ENCODE data around the gene SV2C.

Gene SV2C

DNA sequence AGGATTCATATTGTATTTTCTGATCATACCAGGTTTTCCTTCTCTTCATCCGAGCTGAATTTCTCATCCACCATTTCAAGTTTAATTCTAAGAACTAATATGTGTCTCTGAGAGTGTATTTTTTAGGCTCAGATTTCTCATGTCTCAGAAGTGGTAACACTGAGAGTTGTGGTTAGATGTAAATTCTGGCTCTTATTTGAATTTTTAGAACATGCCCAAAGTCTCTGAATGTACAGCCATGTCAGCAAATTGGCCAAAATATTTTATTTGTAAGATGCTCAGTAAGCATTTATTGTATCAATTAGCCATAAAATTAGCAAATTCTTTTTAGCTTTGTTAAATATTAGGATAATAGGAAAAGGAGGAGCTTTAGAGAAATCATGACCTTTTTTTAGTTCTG, 16.6 kb downstream of the SV2C start:
- no peak for DNase-seq

DNA sequence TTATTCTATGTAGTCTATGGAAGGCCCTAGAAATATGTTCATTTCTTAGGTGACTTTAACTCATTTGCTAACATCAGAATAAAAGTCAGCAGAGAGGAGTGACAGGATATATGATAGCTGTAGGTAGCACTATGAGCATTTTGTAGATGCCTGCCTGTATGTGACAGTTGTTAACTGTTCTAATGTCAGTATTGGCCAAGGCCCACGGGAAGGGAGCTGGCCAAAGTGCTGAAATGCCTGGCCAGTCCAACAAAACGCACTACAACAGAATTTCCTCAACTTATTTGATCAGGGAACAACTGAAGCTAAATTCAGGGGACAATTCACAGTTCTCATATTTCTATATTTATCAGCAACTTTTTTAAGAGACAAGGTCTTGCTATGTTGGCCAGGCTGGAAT, 20.8 kb downstream of the SV2C start:
- DNase-seq, result no peak

DNA sequence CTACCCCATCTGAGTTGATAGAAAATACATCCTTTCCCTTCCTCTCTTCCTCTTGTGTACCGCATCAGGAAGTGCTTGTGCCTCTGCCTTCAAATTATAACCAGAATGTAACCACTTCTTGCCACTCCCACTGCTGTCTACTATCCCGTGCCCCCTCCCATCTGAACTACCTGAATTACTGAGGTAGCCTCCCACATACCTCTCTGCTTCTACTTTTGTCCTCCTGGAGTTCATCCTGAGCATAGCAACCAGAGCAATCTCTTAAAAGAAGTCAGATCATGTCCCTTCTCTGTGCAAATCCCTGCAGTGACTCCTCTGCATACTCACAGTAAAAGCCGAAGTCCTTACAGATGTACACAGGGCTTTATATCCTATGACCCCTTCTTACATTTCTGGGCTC, 23.0 kb downstream of the SV2C start:
- DNase-seq, result no peak

DNA sequence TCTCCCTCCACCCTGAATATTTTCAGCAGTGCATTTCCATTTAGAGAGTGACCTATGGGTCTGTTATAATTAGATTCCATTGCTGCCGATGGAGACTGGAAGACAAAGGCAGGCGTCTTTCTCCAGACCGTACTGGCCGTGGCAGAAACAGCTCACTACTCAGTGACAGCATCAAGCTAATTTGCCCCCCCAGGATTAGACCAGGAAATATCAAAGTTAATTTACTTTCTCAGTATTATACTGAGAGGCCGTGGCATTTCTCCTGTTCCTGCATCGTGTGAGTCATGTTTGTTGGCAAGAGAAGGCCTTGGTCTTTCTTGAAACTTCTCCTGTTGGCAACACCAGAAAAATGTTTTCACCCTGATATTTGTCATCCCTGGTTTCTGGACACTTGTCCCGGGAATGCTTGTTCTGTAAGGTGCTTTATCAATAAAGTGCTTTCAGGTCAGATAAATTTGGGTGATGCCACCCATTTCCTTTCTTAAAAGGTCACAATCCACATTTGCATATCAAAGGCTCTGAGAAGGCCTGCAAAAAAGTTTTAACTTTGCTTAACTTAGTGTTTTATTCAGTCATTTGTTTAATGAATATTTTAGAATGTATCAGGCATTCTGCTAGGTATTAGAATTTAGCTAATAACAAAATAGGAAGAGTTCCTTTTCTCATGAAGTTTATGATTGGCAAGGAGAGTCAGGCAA, 28.4 kb downstream of the SV2C start:
- DNase-seq, result no peak

DNA sequence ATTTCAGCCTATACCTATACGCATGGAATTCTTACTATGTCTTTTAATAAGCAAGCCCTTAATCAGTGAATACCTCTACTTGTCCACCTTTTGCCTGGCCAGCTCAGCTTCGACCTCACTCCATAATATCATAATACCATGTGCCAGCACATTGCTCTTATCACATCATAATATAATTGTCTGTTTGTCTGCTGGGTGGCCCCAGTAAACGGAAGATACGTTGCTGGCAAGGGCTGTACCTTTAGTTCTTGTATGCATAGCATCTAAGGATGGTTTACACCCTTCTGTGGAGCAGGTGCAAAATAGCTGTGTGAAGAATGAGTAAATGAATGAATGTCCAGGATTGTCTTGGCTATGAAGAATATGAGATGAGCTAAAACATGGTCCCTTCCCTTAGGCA, 29.9 kb downstream of the SV2C start:
- DNase-seq, result no peak

DNA sequence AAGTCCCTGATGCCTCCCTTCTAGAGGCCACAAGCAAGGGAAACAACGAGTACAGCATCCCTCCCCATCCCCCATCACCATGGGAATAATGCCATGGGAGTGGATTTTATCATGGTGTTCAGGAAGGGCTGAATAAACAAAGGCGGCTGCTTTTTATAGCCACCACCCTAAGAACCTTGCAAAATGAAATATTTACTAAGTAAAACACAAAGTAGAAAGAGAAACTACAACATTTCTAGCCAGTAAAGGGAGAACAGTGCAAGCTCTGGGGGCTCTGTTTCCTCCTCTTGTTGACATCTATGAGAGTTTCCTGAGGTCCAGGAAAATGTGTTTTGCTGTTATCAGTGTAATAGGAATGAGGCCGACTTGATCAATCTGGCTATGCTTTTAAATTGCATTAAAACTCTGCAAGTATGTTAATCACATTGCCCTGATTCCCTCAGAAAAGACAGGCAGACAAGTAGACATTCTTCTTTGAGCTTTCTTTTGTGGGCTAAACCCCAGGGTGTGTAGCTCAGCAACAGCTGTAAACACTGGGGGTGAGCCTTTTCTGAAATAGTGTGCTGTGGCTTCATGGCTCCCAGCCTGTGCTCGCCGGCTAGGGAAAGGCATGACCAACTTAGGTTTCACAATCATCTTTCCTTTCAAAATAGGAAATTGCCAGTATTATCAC, 31.1 kb downstream of the SV2C start:
- DNase-seq, result no peak

DNA sequence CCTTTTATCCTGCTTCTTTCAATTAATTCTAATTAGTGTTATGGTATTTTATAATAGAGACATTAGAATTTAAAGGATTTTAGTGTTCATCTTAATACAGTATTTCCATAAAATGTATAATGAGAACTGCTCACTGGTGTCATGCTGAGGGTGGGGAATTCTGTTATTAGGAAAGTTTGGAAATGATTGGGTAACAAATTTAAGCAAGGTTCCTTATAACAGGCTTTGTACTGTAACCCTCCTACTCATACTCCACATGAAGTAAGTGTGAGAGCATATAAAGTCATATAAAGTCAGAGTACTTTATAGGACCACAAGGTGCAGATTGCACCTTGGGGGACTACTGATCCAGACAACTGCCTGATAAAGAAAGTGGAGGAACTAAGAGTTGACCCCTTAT, 42.2 kb downstream of the SV2C start:
- DNase-seq, result no peak

DNA sequence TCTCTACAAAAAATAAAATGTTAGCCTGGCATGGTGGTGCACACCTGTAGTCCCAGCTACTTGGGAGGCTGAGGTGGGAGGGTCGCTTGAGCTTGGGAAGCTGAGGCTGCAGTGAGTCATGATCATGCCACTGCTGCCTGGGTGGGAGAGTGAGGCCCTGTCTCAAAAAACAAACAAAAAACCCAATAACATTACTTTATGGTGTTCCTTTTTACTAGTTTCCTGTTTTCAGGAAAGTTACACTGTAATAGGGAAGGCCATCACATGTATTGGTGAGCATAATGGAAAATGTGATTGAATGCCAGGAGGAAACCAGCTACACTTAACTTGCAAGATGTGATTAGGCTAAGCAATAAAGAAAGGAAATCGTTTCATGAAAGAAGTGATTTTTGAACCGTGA, 42.7 kb downstream of the SV2C start:
- DNase-seq, result no peak

DNA sequence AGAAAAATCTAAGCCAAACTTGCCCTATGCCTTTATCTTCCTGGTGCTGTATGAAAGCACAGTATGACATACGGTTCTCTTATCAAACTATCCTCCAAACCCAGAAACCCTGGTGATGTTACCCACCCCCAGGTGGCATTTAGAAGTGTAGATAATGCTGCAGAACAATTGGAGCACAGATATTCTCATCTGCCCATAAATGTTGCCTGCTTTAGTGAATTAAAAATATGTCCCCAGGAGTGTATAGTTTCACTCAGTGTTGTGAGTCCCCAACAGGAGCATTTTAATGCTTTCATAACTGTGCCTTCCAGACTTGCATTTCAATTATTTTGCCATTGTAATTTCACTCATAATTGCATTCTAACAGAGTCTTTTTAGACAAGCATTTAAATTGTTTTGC, 50.8 kb downstream of the SV2C start:
- no peak for DNase-seq

DNA sequence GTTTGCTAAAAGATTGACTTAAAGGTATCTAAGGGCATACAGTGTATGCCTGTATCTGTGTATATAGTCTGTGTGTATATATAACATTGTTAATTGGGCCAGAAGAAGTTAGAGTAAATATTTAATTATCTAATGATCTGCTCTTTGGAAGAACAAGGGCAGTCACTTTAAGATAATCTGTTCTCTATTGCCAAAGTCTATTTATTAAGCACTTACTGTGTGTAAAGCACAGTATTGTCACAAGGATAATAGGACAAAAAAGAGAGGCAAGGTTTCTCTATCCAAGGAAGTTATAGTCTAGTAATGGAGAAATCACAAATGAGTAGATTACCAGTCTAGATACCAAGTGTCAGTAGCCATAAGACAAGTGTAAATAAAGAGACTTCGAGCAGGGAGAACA, 51.5 kb downstream of the SV2C start:
- DNase-seq, result no peak

DNA sequence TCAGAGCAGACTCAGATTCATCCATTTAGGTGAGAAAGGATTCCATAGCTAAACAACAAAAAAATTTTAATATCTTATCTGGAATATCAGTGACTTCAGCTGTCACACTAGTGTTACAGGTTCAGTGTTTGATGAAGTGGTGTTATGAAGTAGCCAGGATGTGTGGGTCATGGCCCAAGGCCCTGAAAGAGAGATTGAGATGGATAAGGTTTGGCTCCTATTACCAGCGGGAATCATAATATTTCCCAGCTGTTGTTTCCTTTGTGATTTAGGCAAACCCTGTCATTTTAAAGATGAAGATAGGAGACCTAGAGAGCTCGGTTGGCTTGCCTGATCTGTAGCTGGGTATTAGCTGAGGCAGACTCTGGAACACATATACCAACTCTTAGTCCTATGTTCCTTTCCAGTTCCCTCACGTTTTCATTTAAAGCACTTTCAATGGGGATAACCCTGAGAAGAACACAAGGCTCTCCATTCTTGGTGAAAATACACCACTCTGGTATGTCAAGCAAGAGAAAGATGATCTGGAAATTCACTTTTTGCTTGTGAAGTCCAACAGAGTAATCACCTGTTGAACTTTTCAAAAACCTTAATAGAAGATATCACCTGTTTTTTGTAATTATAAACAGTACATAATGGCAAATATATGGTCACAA, 54.8 kb downstream of the SV2C start:
- DNase-seq, result no peak

DNA sequence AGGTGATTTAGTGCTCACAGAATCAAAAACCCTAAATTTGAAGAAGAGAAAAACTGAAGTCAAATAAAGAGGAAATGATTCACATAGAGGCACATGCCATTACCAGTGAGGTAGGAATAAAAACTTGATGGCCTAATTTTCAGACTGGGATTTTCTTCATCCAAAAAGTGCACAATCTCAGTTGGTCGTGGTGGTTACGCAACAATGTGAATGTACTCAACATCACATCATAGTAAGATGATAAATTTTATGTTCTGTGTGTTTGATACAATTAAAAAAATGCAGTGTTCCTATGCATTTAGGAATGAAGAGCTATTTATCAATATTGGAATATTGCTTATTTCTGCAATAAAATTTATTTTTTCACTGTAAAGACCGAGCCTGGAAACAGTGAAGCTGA, 60.7 kb downstream of the SV2C start:
- DNase-seq, result no peak

DNA sequence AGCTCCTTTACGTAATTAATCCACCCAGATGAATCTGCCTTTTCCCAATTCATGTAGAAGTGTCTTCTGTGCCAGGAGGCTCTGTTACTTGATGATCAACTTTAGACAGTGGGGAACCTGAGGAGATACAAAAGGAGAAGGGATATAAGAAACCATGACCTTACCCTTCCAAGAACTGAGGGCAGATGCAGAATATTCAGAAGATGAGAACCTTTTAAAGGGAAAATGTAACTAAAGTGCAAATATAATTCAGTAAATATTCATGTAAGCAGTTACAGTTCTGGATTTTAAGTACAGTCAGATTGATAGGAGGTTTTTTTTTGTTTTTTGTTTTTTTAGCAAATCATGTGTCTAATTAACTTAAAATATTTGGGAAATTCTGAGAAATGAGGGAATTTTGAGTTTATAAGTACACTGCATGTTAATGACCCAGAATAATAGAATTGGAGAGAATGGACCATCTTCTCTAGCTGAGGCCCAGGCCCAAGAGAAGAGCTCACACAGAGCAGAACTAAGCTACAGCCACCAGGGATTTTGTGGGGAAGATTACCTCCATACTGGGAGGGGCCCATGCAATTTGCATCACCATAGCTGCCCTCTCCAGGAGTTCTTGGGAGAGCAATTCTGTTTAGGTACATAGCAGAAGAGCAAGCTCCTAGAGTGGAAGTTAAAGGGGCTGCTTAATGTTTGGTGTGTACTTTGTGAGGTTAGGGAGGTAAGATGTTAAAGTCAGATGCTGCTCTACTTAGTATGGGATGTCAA, 61.5 kb downstream of the SV2C start:
- no peak for DNase-seq

DNA sequence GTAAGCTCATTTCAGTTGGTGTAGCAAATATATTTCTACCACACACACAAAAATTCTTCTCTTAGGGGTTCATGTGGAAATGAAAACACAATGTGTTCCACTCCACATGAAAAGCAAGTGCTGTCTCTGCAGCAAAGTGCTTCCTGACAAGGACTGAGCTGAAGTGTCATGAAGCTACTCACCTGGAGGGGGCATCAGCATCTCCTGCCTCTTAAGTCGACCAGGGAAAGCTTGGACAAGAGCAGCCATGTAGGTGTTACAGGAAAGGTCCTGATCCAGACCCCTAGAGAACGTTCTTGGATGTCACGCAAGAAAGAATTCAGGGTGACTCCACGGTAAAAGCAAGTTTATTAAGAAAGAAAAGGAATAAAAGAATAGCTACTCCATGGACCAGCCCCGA, 62.8 kb downstream of the SV2C start:
- no peak for DNase-seq

DNA sequence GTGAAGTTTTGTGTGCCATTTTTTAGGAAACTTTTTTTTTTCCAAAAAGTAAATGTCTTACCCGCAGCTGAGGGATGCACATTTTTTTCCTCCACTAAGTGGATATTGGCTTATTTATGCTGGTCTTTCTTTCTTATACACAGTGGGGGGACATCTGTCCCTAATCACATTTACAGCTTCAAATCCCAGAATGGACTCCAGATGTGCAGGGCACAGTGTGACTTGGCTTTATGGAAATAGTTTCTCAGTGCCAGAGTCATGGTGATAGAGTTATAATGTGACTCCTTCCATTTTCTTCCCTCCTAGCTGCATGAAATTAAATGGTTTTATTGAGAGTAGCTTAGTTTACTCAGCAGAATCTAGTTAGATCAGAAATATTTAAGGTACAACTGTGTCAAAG, 66.5 kb downstream of the SV2C start:
- no peak for DNase-seq

DNA sequence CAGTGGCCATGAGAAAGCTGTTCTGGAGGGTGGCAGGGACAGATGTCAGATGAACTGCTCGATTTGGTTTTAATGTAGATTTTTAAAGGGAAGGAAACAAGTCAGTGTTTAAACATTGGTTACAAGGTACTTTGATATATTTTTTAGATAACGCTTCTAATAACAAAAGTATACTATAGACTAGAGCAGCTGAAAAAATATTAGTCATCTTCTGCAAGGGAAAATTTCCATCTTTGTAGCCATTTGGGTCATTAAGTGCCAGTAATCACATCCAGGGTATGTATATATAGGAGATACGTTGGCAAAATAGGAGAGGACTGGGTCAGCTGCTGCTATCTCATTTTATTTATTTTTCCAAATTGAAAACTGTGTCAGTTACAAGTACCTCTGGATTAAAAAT, 69.0 kb downstream of the SV2C start:
- no peak for DNase-seq

DNA sequence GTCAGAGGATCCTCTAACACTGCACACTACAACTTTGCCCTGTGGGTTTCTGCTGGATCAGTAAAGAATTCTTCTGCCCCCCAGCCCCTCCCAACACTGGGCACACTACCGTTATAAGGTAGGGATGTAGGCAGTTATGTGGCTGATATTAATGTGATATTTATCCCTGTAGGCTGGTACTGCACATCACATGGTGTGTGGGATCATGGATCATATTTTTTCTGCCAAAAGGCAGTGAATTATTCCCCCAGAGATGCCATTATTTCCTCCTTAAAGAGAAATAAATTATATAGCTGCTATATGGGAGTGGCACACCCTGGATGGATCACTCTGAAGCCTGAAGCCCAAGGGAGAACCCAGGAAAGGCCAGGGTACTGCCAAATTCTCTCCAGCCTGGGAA, 69.5 kb downstream of the SV2C start:
- DNase-seq, result no peak

DNA sequence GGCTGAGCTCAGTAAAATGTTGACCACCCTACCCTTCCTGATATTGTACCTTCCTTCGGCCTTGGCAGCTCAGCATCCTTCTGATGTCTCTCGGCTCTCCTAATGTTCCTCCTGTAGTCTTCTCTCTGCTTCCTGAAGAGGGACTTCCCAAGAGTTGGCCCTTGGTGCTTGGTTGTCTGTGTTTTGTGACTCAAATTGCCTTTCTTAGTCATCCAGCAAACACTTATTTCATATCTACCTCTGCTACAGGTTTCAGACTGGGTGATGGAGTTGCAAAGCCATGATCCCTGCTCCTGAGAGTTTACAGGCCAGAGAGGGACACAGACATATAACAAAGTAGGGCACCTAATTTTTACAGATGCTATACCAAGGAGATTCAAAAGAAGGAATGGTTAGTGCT, 70.1 kb downstream of the SV2C start:
- no peak for DNase-seq

DNA sequence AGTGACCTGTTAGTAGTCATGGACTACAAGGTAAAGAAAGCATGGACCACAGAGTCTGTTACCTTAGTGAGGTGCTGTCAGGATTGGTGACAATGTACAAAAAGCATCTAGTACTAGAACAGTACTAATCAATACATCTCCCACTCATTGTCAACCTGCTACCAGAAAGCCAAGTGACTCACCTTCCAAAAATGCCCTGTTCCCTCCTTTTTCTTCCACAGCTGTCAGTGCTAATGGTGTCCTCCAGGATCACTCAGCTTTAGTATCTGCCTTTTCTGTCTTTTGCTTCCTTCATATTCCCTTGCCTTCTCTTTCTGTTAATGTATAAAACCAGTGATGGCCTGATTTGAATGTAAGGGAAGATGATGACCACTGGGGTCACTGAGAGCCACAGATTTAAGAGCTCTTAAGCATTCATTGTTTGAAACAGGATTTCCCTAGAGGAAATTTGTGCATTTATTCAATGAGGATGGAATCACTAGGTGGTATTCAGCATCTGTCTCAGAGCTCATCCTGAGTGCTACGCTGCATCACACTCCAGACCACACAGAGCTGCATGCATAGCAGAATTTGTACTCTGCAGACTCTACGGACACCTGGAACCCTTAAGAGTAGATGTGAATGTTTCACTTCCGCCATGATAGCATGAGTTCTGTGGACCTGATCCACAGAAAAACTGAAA, 71.0 kb downstream of the SV2C start:
- no peak for DNase-seq

DNA sequence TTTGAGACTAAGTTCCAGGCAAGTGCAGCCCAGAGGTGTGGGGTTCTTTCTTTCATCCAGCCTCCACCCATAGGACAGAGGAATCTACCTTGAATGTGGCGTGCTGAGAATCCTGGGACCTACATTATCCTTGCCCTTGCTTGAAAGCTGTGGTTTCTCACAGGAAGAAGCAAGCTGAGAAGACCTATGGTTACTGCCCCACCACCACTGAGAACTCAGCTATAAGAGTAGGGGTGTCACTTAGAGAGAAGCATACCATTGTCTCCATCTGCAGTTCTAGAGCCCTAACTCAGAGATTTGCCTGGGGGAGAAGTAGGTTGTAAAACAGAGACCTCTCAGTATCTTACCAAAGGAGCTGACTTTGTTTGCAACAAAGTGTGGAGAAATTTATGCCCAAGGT, 72.4 kb downstream of the SV2C start:
- no peak for DNase-seq

DNA sequence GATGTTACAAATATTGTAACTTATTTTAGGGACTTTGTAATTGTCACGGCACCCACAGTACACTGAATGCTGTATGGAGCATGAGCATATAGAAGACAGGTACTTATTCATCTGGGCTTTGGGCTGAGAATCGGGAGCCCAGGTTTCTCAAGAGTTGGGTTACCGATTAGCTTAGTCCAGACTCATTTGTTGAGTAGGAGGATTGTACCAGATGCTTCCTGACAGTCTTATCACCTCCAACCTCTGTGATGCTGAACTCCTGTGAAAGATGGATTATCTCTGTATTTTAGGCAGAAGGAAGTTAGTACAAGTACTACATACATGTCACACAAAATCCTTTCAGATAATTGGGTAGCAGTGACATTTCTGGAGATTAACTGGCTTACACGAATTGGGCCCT, 79.2 kb downstream of the SV2C start:
- no peak for DNase-seq

DNA sequence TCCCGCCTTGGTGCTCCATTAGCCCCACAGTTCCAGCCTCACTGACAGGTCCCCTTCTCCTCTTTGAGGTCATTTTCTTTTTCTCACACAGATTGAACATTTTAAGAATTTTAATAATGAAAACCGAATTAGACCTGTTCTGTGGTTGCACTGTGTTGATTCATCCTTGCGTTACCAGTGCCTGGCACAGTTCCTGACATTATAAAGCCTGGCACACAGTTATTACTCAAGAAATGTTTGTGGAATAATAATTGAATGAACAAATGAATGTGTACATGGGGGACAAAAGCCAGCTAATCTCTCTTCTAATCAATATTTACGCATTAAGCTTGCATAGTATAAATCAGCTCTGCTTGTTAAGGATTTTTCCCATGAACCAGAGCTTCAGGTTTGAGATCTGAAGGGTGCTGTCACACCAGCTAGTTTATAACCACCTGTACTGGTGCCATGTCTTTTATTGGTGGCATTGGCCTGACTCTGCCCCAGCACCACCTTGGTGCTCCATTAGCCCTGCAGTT, 80.0 kb downstream of the SV2C start:
- no peak for DNase-seq

DNA sequence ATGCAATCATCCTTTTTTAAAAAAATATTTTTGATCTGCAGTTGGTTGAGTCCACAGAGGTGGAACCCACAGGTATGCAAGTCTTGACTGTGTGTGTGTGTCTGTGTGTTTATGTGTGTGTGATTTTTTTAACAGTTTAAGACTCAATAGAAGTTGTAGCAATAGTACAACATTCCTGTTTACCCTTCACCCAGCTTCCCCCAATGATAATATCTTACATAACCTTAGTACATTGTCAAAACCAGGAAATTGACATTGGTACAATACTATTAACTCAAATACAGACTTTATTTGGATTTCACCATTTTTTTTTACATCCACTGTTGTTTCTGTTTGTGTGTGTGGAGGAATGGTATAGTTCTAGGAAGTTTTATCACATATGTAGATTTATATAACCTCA, 81.8 kb downstream of the SV2C start:
- no peak for DNase-seq
